Ascending aorta (tissue), 2 donors: ENCODE results near the gene CSPG4. TPM values are rescaled to one million over a fixed set of nuclear protein-coding genes. Genes with fewer than 3 reads are reported as not detected.
A peak's percentile ranks its signal among the peaks of the same experiment; 100 is the strongest.
"Not testable (repeated sequence)": the region's sequence is repeated elsewhere in the genome, so short reads cannot be mapped to it uniquely, and the experiment has no call there.

Experiments
- DNase-seq, 2 donors: peaks; one replicate each; pipeline ENCODE4 v3.0.0-alpha.2; 2019; ENCODE audit warnings: low spot score in 2 of 2
- H3K27ac ChIP-seq, 2 donors: fragments of 200-600 bp; sonication (generic); one replicate each; pipeline ENCODE4 v1.5.1; 2016 to 2017; ENCODE audit warnings: mild to moderate bottlenecking in 1 of 2
- H3K27me3 ChIP-seq: fragments of 200-600 bp; sonication (generic); one replicate; pipeline ENCODE4 v1.5.1; 2017
- H3K36me3 ChIP-seq, 2 donors: fragments of 200-600 bp; sonication (generic); one replicate each; pipeline ENCODE4 v1.5.1; 2016
- H3K4me1 ChIP-seq, 2 donors: fragments of 200-600 bp; sonication (generic); one replicate each; pipeline ENCODE4 v1.5.1; 2016 to 2017; ENCODE audit warnings: mild to moderate bottlenecking in 1 of 2
- H3K4me3 ChIP-seq, 2 donors: fragments of 200-600 bp; sonication (generic); one replicate each; pipeline ENCODE4 v1.5.1; 2016 to 2017; ENCODE audit warnings: mild to moderate bottlenecking in 1 of 2
- H3K9me3 ChIP-seq, 2 donors: fragments of 200-600 bp; sonication (generic); one replicate each; pipeline ENCODE4 v1.5.1; 2016
- CTCF ChIP-seq, 3 experiments: fragments of 200-600 bp in 2 of 3; fragments of 450-650 bp in 1 of 3; sonication (generic) in 2 of 3; IDR thresholded peaks; one replicate each; pipeline ENCODE4 v1.5.1; 2016 to 2019; ENCODE audit warnings: antibody characterized with exemption in 3 of 3, mild to moderate bottlenecking in 1 of 3, moderate library complexity in 1 of 3
- intact Hi-C: fragments of 100-400 bp; cut with DNase I; formaldehyde crosslinking; loops from one replicate; pipeline ENCODE4 v1.15.1; 2023
- total RNA-seq: library from RNA; depleted of rRNA; stranded (reverse); fragments of >200 nt; gene quantifications from one replicate; pipeline ENCODE4 v1.1.0, GENCODE V29; 2016

CSPG4 gene
- total RNA-seq, 1 donor from 2014 or later, result 258 TPM

DNA sequence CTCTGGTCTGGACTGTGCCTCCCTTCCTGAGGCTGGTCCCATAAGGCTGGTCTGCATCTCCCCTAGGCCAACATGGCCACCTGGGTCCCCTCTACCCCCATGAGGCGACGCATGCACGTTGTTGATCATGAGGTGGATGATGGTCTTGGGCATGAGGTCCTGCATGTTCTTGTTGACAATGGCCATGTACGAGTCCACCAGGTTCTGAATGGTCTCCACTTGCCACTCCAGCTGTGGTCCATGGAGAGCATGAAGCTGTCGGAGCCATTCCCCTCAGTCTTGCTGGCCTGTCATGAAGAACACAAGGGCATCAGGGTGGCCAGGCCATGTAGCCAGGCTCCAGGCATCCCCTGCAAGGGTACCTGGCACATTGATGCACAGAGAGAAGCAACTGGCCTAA is 27.1 kb upstream of the CSPG4 start:
- Histone ChIP-seq H3K9me3 (no peaks in the 10 kb centered on the region), H3K27me3 (no peaks in the 10 kb centered on the region), H3K4me3 (no peak overlapping the region), H3K36me3 (no peaks in the 10 kb centered on the region), H3K27ac (no peak overlapping the region), H3K4me1 (peaks cover 0 to 10% of the 10 kb centered on the region in 2 donors)
- TF ChIP-seq CTCF (IDR thresholded peaks at IDR 0.05), result no peak
- intact Hi-C loops, result no loop called here
- DNase-seq, result no peak

DNA sequence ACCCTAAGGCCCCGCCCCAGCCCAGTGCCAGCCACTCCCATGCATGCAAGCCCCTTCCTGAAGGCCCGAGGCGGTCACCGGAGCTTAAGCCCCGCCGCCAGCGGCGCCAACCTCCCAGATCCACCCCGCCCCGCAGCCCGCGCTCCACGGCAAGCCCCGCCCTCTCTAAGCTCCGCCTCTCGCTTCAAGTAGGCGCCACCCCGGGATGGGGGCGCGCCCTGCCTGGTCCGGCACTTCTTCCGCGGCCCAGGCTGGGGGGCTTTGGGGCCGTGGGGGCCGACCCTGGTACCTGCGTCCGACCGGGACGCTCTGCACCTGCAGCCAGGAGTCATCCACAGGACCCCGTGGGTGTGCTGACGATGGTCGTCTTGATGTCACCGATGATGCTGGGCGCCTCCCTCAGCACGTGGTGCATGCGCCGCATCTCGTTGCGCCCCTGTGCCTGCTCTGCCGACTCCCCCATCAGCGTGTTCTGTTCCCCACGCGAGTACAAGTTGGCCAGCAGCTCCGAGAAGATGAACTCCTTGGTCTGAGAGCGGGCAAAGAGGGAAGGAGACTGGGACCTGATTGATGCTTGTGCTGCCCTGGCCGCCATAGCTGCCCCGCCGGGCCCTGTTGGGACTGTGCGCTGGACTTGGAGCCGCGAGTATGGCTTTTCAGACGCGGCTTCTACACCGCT is 26.1 kb upstream of the CSPG4 start:
- peak overlapping the region; percentile 29 to 63 for H3K27ac ChIP-seq

GRCh38 chr15:75738014-75738646 is 25.5 kb upstream of the CSPG4 start:
- intact Hi-C loops, result loop anchor here (1.0 kb wide), 1 partner anchor 98 kb away; the partner anchor contains the start of gene IMP3
- H3K9me3 ChIP-seq, result no peaks in the 10 kb centered on the region
- peak overlapping the region; percentile 20 to 63 for H3K27ac ChIP-seq
- peaks cover 0 to 10% of the 10 kb centered on the region in 2 donors for H3K4me1 ChIP-seq
- H3K36me3 ChIP-seq, result no peaks in the 10 kb centered on the region
- H3K4me3 ChIP-seq, result peak overlapping the region; percentile 90 to 97
- TF ChIP-seq CTCF (IDR thresholded peaks at IDR 0.05), result no peak
- H3K27me3 ChIP-seq, result no peaks in the 10 kb centered on the region
- DNase-seq, result no peak

More for the DNA sequence above, 26.1 kb upstream of the CSPG4 start:
- Histone ChIP-seq H3K36me3 (no peaks in the 10 kb centered on the region), H3K9me3 (no peaks in the 10 kb centered on the region), H3K4me3 (peak overlapping the region; percentile 90 to 97), H3K4me1 (peaks cover 0 to 10% of the 10 kb centered on the region in 2 donors), H3K27me3 (no peaks in the 10 kb centered on the region)
- intact Hi-C loops, result loop anchor here (1.0 kb wide), 1 partner anchor 98 kb away; the partner anchor contains the start of gene IMP3
- no peak for TF ChIP-seq CTCF (IDR thresholded peaks at IDR 0.05)
- DNase-seq, result peak; percentile 82 to 97

GRCh38 chr15:75737116-75738013 is 24.7 kb upstream of the CSPG4 start:
- H3K4me3 ChIP-seq, result peak overlapping the region; percentile 90 to 97
- intact Hi-C loops, result loop anchor here (1.0 kb wide), 1 partner anchor 97 kb away; the partner anchor contains the start of gene IMP3
- H3K9me3 ChIP-seq, H3K36me3 ChIP-seq, H3K27me3 ChIP-seq, H3K27ac ChIP-seq: not testable (repeated sequence)
- DNase-seq, result peak in 1 of 2 donors; percentile 61
- peaks cover 0 to 10% of the 10 kb centered on the region in 2 donors for H3K4me1 ChIP-seq

- H3K27me3 ChIP-seq, result no peaks in the 10 kb centered on the region
- H3K36me3 ChIP-seq, result no peaks in the 10 kb centered on the region
- intact Hi-C loops, result no loop called here
- peak in 1 of 2 donors; percentile 57 for DNase-seq
- no peaks in the 10 kb centered on the region for H3K9me3 ChIP-seq
- peaks cover 0 to 10% of the 10 kb centered on the region in 2 donors for H3K4me1 ChIP-seq
- no peak for TF ChIP-seq CTCF (IDR thresholded peaks at IDR 0.05)
- no peak overlapping the region for H3K4me3 ChIP-seq
- H3K27ac ChIP-seq, result no peak overlapping the region
These were observed 23.6 kb upstream of the CSPG4 start for GRCh38 chr15:75736256-75736655.

GRCh38 chr15:75734861-75735760 is 22.5 kb upstream of the CSPG4 start:
- H3K27ac ChIP-seq, H3K27me3 ChIP-seq, intact Hi-C loops, H3K4me3 ChIP-seq, H3K36me3 ChIP-seq, H3K9me3 ChIP-seq: not testable (repeated sequence)
- DNase-seq, result peak in 1 of 2 donors; percentile 59
- H3K4me1 ChIP-seq, result peaks cover 0 to 10% of the 10 kb centered on the region in 2 donors
